HepG2 (cell line): ENCODE measurements around the gene NDRG2. TPM values are rescaled to one million over a fixed set of nuclear protein-coding genes. Genes with fewer than 3 reads are reported as not detected.
A peak's percentile ranks its signal among the peaks of the same experiment; 100 is the strongest.

Source experiments
- BRCA1 ChIP-seq: sonication (generic); formaldehyde crosslinking; IDR thresholded peaks from 2 replicates; pipeline ENCODE4 v1.4.0; 2020; ENCODE audit warnings: missing genetic modification reagents
- DR1 ChIP-seq: sonication (generic); formaldehyde crosslinking; IDR thresholded peaks from 2 replicates; pipeline ENCODE4 v1.8.0; 2021; ENCODE audit warnings: mild to moderate bottlenecking, missing genetic modification reagents, inconsistent platforms
- HNRNPLL ChIP-seq: fragments of 200-400 bp; formaldehyde crosslinking; IDR thresholded peaks from 2 replicates; pipeline ENCODE4 v1.6.1; 2017; ENCODE audit warnings: mild to moderate bottlenecking, low read depth, low read length; ENCODE audit not compliant: poor library complexity, severe bottlenecking
- KLF9 ChIP-seq: IDR thresholded peaks from 2 replicates; pipeline ENCODE4 v1.6.1; 2016; ENCODE audit warnings: low read depth
- MAZ ChIP-seq, 2 experiments: sonication (generic) in 1 of 2; formaldehyde crosslinking in 1 of 2; IDR thresholded peaks; 2 replicates each; pipeline versions ENCODE4 v1.5.0 to v1.6.1; 2012 to 2020; ENCODE audit warnings: low read depth in 2 of 2, mild to moderate bottlenecking in 2 of 2, borderline replicate concordance in 1 of 2, improper control_type of control experiment in 1 of 2, low read length in 1 of 2, missing genetic modification reagents in 1 of 2, moderate library complexity in 1 of 2
- MEIS1 ChIP-seq: sonication (generic); formaldehyde crosslinking; IDR thresholded peaks from 2 replicates; pipeline ENCODE4 v1.9.0; 2021; ENCODE audit warnings: mild to moderate bottlenecking, missing genetic modification reagents, moderate library complexity, borderline replicate concordance
- SIN3A ChIP-seq: IDR thresholded peaks from 2 replicates; pipeline ENCODE4 v1.6.1; 2011; ENCODE audit warnings: low read depth, mild to moderate bottlenecking, control low read depth, low read length, borderline replicate concordance
- SMAD1 ChIP-seq: sonication (generic); formaldehyde crosslinking; IDR thresholded peaks from 2 replicates; pipeline ENCODE4 v1.4.0; 2020; ENCODE audit warnings: missing genetic modification reagents, low read depth, mild to moderate bottlenecking, borderline replicate concordance
- SNAPC2 ChIP-seq: sonication (generic); formaldehyde crosslinking; IDR thresholded peaks from 2 replicates; pipeline ENCODE4 v1.8.1; 2022; ENCODE audit warnings: mild to moderate bottlenecking, missing genetic modification reagents
- SOX6 ChIP-seq, 2 experiments: fragments of 450-650 bp in 1 of 2; sonication (generic) in 1 of 2; formaldehyde crosslinking in 1 of 2; IDR thresholded peaks; 2 replicates each; pipeline versions ENCODE4 v1.4.0 to v1.6.1; 2017 to 2020; ENCODE audit warnings: antibody characterized with exemption in 1 of 2, mild to moderate bottlenecking in 1 of 2, missing genetic modification reagents in 1 of 2
- SPEN ChIP-seq: sonication (generic); formaldehyde crosslinking; IDR thresholded peaks from 2 replicates; pipeline ENCODE4 v1.5.1; 2020; ENCODE audit warnings: low read depth, mild to moderate bottlenecking, missing genetic modification reagents
- XRCC5 ChIP-seq: fragments of 200-400 bp; formaldehyde crosslinking; optimal IDR thresholded peaks from 2 replicates; pipeline ENCODE3; 2017; ENCODE audit warnings: mild to moderate bottlenecking, low read length
- ZBTB8A ChIP-seq: sonication (generic); formaldehyde crosslinking; IDR thresholded peaks from 2 replicates; pipeline ENCODE4 v1.4.0; 2020; ENCODE audit warnings: mild to moderate bottlenecking, low read depth, missing genetic modification reagents, borderline replicate concordance
- ZNF343 ChIP-seq: sonication (generic); formaldehyde crosslinking; IDR thresholded peaks from 2 replicates; pipeline ENCODE4 v1.4.0; 2020; ENCODE audit warnings: mild to moderate bottlenecking, missing genetic modification reagents
- ZNF446 ChIP-seq: sonication (generic); formaldehyde crosslinking; IDR thresholded peaks from 2 replicates; pipeline ENCODE4 v1.5.0; 2020; ENCODE audit warnings: mild to moderate bottlenecking, missing genetic modification reagents
- ZNF501 ChIP-seq: sonication (generic); formaldehyde crosslinking; IDR thresholded peaks from 2 replicates; pipeline ENCODE4 v1.5.1; 2020; ENCODE audit warnings: mild to moderate bottlenecking, moderate library complexity, missing genetic modification reagents
- ZNF510 ChIP-seq: sonication (generic); formaldehyde crosslinking; IDR thresholded peaks from 2 replicates; pipeline ENCODE4 v1.4.0; 2020; ENCODE audit warnings: low read depth, mild to moderate bottlenecking, missing genetic modification reagents
- ZNF569 ChIP-seq: sonication (generic); formaldehyde crosslinking; IDR thresholded peaks from 2 replicates; pipeline ENCODE4 v1.5.0; 2020; ENCODE audit warnings: mild to moderate bottlenecking, missing genetic modification reagents, moderate library complexity, borderline replicate concordance
- ZNF572 ChIP-seq: sonication (generic); formaldehyde crosslinking; IDR thresholded peaks from 2 replicates; pipeline ENCODE4 v1.5.1; 2020; ENCODE audit warnings: mild to moderate bottlenecking, missing genetic modification reagents
- ZNF615 ChIP-seq: sonication (generic); formaldehyde crosslinking; IDR thresholded peaks from 2 replicates; pipeline ENCODE4 v1.5.0; 2020; ENCODE audit warnings: mild to moderate bottlenecking, missing genetic modification reagents, borderline replicate concordance
- ZNF672 ChIP-seq: sonication (generic); formaldehyde crosslinking; IDR thresholded peaks from 2 replicates; pipeline ENCODE4 v1.8.1; 2022; ENCODE audit warnings: missing genetic modification reagents
- polyA plus RNA-seq, 8 experiments: library from polyadenylated mRNA; depleted of rRNA in 3 of 8; stranded (reverse) in 7 of 8; unstranded in 1 of 8; fragments of >200 nt; fragmentation: Illumina TruSeq in 4 of 8; extraction: Trizol in 4 of 8; gene quantifications; 2 replicates each; pipeline versions ENCODE4 v1.2.1 to v1.2.3, GENCODE V29; 2011 to 2016; ENCODE audit warnings: low read depth in 4 of 8, missing spikeins in 1 of 8, mixed read lengths in 1 of 8; ENCODE audit not compliant: insufficient read depth in 1 of 8
- total RNA-seq, 5 experiments: library from RNA; depleted of rRNA; stranded (reverse); fragments of >200 nt; fragmentation: Illumina TruSeq; extraction: Trizol; gene quantifications; 2 replicates each; pipeline ENCODE4 v1.2.3, GENCODE V29; 2016; ENCODE audit warnings: low read depth in 1 of 5
- TF ChIP-seq, protein P1 (sequence below): sonication (generic); formaldehyde crosslinking; IDR thresholded peaks from 2 replicates; pipeline ENCODE4 v1.9.0; 2022; ENCODE audit warnings: missing genetic modification reagents, mild to moderate bottlenecking, borderline replicate concordance
- TF ChIP-seq, protein P2 (sequence below): sonication (generic); formaldehyde crosslinking; IDR thresholded peaks from 2 replicates; pipeline ENCODE4 v1.4.0; 2020; ENCODE audit warnings: missing genetic modification reagents, mild to moderate bottlenecking, borderline replicate concordance
- TF ChIP-seq, protein P3 (sequence below): sonication (generic); formaldehyde crosslinking; conservative IDR thresholded peaks from 2 replicates; pipeline ENCODE4 v1.5.0; 2020; ENCODE audit warnings: missing genetic modification reagents

The NDRG2 gene
- total and polyA plus RNA-seq, 2 of the 13 experiments (the other 11 are each of a cell fraction or from before 2014, with no cell fraction given), result 27.2 to 189 TPM

DNA sequence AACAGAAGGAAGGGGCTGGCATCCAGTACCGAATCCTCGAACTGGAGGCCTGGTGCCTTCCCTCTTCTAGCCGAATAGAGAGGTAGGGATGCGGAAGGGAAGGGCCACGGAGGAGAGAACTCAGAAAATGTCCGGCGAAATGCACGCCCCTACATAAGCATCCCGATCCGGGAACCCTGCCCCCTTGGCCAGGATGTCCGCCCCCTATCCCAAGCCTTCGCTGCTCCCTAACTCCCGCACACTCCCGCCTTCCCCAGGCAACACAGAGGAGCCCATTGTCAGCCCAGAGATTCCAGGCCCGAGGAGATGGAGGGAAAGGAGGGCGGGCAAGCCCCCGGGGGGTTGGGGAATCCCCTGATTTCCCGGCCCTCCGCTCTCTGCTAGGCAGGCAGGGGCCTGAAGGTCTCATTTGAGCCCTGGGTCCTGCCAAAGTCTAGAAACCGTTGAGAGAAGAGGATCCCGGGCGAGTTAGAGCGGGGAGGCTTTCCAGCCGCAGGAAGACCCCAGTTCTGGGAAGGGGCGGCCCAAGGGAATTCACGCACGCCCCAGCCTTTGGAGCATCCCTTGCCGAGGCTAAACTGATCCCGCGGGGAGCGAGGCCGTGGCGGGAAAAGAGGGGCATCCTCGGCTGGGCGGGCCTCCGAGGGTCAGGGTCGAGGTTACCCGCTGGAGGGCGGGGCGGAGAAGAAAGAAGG is 44.7 kb upstream of the NDRG2 start (continued):
- TF ChIP-seq SIN3A, result peak; percentile 81; the same call in 1 of the 2 replicates
- 0 out of 2 replicates have a peak, but pooled peaks have one; percentile 8 for TF ChIP-seq ZNF446
- 0 out of 2 replicates have a peak, but pooled peaks have one; percentile 13 for TF ChIP-seq DR1 (CRISPR knock-in tag)
- TF ChIP-seq SMAD1 (CRISPR knock-in tag), result no peak
- TF ChIP-seq MEIS1, result peak; percentile 34
- peak; percentile 59 for TF ChIP-seq XRCC5
- TF ChIP-seq MAZ (IDR thresholded peaks at IDR 0.05; ENCODE audit: borderline replicate concordance, low read depth, low read length), result no peak
- 0 out of 2 replicates have a peak, but pooled peaks have one; percentile 33 for TF ChIP-seq MAZ (CRISPR knock-in tag; IDR thresholded peaks at IDR 0.05; ENCODE audit: low read depth)
- peak; percentile 94 for TF ChIP-seq ZNF572 (CRISPR knock-in tag)
- 0 out of 2 replicates have a peak, but pooled peaks have one; percentile 71 for TF ChIP-seq SNAPC2 (CRISPR knock-in tag)
- no peak for TF ChIP-seq SPEN (CRISPR knock-in tag)
- TF ChIP-seq KLF9 (CRISPR knock-in tag), result 0 out of 2 replicates have a peak, but pooled peaks have one; percentile 8
- no peak for TF ChIP-seq BRCA1 (CRISPR knock-in tag)
- no peak for TF ChIP-seq SOX6 (IDR thresholded peaks at IDR 0.05)
- peak; percentile 56; the same call in 1 of the 2 replicates for TF ChIP-seq SOX6 (CRISPR knock-in tag; IDR thresholded peaks at IDR 0.05)
- TF ChIP-seq ZNF501, result peak; percentile 90; the same call in 1 of the 2 replicates
- TF ChIP-seq, protein P1, sequence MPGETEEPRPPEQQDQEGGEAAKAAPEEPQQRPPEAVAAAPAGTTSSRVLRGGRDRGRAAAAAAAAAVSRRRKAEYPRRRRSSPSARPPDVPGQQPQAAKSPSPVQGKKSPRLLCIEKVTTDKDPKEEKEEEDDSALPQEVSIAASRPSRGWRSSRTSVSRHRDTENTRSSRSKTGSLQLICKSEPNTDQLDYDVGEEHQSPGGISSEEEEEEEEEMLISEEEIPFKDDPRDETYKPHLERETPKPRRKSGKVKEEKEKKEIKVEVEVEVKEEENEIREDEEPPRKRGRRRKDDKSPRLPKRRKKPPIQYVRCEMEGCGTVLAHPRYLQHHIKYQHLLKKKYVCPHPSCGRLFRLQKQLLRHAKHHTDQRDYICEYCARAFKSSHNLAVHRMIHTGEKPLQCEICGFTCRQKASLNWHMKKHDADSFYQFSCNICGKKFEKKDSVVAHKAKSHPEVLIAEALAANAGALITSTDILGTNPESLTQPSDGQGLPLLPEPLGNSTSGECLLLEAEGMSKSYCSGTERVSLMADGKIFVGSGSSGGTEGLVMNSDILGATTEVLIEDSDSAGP, result 0 out of 2 replicates have a peak, but pooled peaks have one; percentile 20
- 0 out of 2 replicates have a peak, but pooled peaks have one; percentile 87 for TF ChIP-seq ZBTB8A (CRISPR knock-in tag)
- no peak for TF ChIP-seq ZNF569 (CRISPR knock-in tag)
- TF ChIP-seq, protein P2, sequence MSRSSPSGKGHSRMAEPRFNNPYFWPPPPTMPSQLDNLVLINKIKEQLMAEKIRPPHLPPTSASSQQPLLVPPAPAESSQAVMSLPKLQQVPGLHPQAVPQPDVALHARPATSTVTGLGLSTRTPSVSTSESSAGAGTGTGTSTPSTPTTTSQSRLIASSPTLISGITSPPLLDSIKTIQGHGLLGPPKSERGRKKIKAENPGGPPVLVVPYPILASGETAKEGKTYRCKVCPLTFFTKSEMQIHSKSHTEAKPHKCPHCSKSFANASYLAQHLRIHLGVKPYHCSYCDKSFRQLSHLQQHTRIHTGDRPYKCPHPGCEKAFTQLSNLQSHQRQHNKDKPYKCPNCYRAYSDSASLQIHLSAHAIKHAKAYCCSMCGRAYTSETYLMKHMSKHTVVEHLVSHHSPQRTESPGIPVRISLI (CRISPR knock-in tag), result peak; percentile 35
- 0 out of 2 replicates have a peak, but pooled peaks have one; percentile 26 for TF ChIP-seq ZNF672
- TF ChIP-seq ZNF343, result 0 out of 2 replicates have a peak, but pooled peaks have one; percentile 55
- peak; percentile 84; the same call in 1 of the 2 replicates for TF ChIP-seq ZNF510 (CRISPR knock-in tag)
- TF ChIP-seq, protein P3, sequence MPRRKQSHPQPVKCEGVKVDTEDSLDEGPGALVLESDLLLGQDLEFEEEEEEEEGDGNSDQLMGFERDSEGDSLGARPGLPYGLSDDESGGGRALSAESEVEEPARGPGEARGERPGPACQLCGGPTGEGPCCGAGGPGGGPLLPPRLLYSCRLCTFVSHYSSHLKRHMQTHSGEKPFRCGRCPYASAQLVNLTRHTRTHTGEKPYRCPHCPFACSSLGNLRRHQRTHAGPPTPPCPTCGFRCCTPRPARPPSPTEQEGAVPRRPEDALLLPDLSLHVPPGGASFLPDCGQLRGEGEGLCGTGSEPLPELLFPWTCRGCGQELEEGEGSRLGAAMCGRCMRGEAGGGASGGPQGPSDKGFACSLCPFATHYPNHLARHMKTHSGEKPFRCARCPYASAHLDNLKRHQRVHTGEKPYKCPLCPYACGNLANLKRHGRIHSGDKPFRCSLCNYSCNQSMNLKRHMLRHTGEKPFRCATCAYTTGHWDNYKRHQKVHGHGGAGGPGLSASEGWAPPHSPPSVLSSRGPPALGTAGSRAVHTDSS (CRISPR knock-in tag), result no peak
- peak; percentile 53 for TF ChIP-seq HNRNPLL
- 0 out of 2 replicates have a peak, but pooled peaks have one; percentile 34 for TF ChIP-seq ZNF615 (CRISPR knock-in tag)
